ENCODE results near the gene SRSF10.
"Not testable (repeated sequence)": the region's sequence is repeated elsewhere in the genome, so short reads cannot be mapped to it uniquely, and the experiment has no call there.

Gene SRSF10

DNA sequence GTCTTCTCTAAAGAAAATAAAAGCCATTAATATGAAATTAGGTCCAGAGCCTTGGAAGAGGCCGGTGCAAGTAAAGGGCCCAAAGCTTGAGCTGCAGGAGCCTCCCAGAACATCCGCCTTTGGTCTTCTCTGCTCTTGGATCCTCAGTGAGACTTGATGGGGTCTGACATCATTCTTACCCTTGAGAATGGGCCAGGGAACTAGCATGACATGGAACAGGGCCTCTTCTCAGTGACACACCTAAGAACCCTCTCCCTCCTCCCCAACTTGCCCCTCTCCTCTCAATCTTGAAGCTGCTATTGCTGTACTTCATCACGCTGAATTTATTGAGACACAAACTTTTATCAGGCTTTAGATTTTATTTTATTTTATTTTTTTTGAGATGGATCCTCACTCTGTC is 40.3 kb upstream of the SRSF10 start:
- Histone ChIP-seq H3K4me1 (no peaks in the 10 kb centered on the region), H3K27ac (peak overlapping the region; percentile 15), H3K36me3 (ENCODE audit: control insufficient read depth, insufficient read depth, low read length) (no peaks in the 10 kb centered on the region), H3K4me2 (ENCODE audit: low read length) (no peak overlapping the region), H3K9me3 (ENCODE audit: control insufficient read depth, low read length) (no peaks in the 10 kb centered on the region), H2AFZ (no peak overlapping the region), H3K79me2 (no peaks in the 10 kb centered on the region), H3K9ac (no peak overlapping the region), H3K27me3 (ENCODE audit: control insufficient read depth, insufficient read depth, low read length) (no peaks in the 10 kb centered on the region), H3K4me3 (ENCODE audit: low read depth, low read length) (no peak overlapping the region)
- TF ChIP-seq, protein P1, sequence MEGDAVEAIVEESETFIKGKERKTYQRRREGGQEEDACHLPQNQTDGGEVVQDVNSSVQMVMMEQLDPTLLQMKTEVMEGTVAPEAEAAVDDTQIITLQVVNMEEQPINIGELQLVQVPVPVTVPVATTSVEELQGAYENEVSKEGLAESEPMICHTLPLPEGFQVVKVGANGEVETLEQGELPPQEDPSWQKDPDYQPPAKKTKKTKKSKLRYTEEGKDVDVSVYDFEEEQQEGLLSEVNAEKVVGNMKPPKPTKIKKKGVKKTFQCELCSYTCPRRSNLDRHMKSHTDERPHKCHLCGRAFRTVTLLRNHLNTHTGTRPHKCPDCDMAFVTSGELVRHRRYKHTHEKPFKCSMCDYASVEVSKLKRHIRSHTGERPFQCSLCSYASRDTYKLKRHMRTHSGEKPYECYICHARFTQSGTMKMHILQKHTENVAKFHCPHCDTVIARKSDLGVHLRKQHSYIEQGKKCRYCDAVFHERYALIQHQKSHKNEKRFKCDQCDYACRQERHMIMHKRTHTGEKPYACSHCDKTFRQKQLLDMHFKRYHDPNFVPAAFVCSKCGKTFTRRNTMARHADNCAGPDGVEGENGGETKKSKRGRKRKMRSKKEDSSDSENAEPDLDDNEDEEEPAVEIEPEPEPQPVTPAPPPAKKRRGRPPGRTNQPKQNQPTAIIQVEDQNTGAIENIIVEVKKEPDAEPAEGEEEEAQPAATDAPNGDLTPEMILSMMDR (IDR thresholded peaks at IDR 0.05) = no peak

DNA sequence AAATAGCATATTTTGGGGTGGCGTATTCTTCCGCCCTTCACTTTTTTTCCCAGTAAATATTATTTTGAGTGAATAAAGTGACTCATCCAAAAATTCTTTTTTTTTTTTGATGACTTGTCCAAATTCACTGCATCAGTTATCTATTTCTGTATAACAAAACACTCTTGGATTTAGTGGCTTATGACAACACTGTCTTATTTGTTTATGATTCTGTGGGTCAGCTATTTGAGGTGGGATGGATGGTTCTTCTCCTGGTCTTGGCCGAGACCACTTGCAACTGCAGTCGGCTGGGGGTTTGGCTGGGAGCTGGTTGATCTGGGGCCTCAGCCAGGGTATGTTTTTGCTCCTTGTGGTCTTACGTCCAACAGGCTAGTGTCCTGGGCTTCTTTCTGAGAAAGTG is 39.9 kb upstream of the SRSF10 start:
- H3K4me1 ChIP-seq = no peaks in the 10 kb centered on the region
- H3K9ac ChIP-seq = no peak overlapping the region
- TF ChIP-seq, protein P1 (IDR thresholded peaks at IDR 0.05) = no peak
- H3K9me3 ChIP-seq (ENCODE audit: control insufficient read depth, low read length) = no peaks in the 10 kb centered on the region
- no peaks in the 10 kb centered on the region for H3K79me2 ChIP-seq
- H3K36me3 ChIP-seq (ENCODE audit: control insufficient read depth, insufficient read depth, low read length) = no peaks in the 10 kb centered on the region
- no peak overlapping the region for H2AFZ ChIP-seq
- H3K4me3 ChIP-seq (ENCODE audit: low read depth, low read length) = no peak overlapping the region
- H3K27ac ChIP-seq = peak overlapping the region; percentile 86
- no peak overlapping the region for H3K4me2 ChIP-seq (ENCODE audit: low read length)
- H3K27me3 ChIP-seq (ENCODE audit: control insufficient read depth, insufficient read depth, low read length) = no peaks in the 10 kb centered on the region

DNA sequence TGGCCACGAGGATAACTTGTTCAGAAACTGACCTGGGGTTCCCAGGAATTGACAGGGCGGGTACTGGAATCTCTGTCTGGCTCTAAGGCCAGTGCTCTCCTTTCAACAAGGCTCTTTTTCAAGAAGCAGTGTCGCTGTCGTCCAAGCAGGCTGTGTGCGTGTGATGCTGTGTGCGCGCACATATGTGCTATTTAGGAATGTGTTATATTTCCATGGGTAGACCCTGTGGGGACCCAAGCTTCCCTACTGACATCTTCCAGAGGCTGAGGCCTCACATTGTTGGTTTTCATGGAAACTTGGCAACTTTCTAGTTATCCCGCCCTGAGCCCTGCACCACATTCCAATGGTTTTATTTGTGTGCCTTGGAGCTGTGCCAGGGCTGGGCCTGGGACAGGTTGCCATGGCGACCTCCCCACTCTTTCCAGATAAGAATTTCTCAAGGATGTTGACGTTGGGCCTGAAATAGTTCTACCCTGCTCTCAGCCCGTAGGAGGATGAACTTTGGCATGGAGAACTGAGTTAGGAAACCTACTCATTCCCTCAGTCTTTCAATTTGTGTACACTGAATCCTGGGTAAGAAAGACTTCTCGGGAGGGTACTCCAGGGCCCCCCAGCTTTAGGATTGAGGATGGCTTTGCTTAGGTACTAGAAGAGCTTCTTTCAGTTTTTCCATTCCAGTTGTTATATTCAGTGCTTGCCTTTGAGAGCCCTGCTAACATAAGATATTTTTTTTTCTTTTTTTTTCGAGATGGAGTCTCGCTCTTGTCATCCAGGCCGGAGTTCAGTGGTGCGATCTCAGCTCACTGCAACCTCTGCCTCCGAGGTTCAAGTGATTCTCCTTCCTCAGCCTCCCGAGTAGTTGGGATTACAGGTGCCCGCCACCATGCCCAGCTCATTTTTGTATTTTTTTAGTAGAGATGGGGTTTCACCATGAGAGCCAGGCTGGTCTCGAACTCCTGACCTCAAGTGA is 38.8 kb upstream of the SRSF10 start:
- H3K27ac ChIP-seq = peak overlapping the region; percentile 86
- TF ChIP-seq, protein P1 (IDR thresholded peaks at IDR 0.05) = no peak
- no peaks in the 10 kb centered on the region for H3K79me2 ChIP-seq
- no peaks in the 10 kb centered on the region for H3K27me3 ChIP-seq (ENCODE audit: control insufficient read depth, insufficient read depth, low read length)
- peak overlapping the region; percentile 44 for H3K4me2 ChIP-seq (ENCODE audit: low read length)
- H3K36me3 ChIP-seq (ENCODE audit: control insufficient read depth, insufficient read depth, low read length) = no peaks in the 10 kb centered on the region
- no peak overlapping the region for H3K9ac ChIP-seq
- H3K9me3 ChIP-seq (ENCODE audit: control insufficient read depth, low read length) = no peaks in the 10 kb centered on the region
- peak overlapping the region; percentile 4 for H3K4me3 ChIP-seq (ENCODE audit: low read depth, low read length)
- H2AFZ ChIP-seq = peak overlapping the region; percentile 80
- H3K4me1 ChIP-seq = no peaks in the 10 kb centered on the region

DNA sequence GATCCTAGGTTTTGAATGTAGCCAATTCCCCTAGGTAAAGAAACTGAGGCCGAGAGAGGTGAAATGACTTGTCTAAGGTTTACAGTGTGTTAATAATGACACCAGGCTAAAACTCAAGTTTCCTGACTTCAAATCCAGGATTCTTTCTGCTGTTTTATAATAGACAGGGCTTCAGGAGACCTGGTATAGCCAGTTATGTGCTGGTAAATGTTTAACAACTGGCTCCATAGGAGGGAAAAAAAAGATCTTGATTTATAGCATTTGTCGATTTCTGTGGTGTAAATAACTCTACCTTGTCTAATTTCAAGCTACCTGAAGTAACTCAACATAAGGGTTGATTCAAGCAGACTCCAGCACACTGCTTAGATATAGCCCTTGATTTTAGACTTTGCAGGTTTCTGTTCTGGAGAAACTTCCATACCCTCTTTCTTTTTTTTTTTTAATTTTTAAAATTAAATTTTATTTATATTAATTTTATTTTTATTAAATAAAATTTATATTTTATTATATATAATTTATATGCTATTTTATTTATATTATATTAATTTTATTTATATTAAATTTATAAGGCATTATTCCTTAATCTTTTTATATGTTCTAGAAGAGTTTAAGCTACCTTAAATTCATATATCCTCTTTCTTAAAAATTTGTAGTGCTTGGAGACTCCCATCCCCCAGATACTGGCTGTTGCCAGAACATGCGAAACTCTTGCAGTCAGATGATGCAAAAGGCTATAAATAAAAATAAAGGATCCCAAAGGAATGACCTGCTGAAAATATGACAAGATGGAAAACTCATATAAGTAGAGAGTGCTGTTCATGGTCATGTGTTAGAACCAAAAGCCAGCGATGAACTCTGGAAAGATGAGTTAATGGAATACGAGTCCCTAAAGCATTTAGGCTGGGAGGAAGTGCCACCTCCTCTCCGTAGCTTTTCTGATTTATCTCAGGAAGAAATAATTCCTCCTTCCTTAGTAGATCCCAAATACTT is 35.4 kb upstream of the SRSF10 start:
- Histone ChIP-seq H3K4me2 (ENCODE audit: low read length) (no peak overlapping the region), H3K4me1 (no peaks in the 10 kb centered on the region), H3K9me3 (ENCODE audit: control insufficient read depth, low read length) (no peaks in the 10 kb centered on the region), H3K79me2 (no peaks in the 10 kb centered on the region), H2AFZ (no peak overlapping the region), H3K27ac (no peak overlapping the region), H3K9ac (no peak overlapping the region), H3K27me3 (ENCODE audit: control insufficient read depth, insufficient read depth, low read length) (no peaks in the 10 kb centered on the region), H3K36me3 (ENCODE audit: control insufficient read depth, insufficient read depth, low read length) (no peaks in the 10 kb centered on the region), H3K4me3 (ENCODE audit: low read depth, low read length) (no peak overlapping the region)
- TF ChIP-seq, protein P1 (IDR thresholded peaks at IDR 0.05) = no peak

DNA sequence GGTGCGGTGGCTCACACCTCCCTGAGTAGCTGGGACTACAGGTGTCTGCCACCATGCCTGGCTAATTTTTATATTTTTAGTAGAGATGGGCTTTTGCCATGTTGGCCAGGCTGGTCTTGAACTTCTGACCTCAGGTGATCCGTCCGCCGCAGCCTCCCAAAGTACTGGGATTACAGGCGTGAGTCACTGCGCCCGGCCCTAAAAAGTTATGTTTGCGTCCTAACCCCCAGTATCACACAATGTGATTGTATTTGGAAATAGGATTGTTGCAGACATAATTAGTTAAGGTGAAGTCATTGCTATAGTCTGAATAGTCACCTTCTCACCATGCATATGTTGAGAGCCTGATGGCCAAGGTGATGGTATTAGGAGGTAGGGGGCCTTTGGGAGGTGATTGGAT is 32.8 kb upstream of the SRSF10 start:
- H3K4me1 ChIP-seq; H3K9me3 ChIP-seq (ENCODE audit: control insufficient read depth, low read length); H3K9ac ChIP-seq; H3K79me2 ChIP-seq; H3K27ac ChIP-seq; H3K36me3 ChIP-seq (ENCODE audit: control insufficient read depth, insufficient read depth, low read length); H3K27me3 ChIP-seq (ENCODE audit: control insufficient read depth, insufficient read depth, low read length); H3K4me3 ChIP-seq (ENCODE audit: low read depth, low read length); H2AFZ ChIP-seq; H3K4me2 ChIP-seq (ENCODE audit: low read length): not testable (repeated sequence)
